GM19043 (cell line): ENCODE data around the gene TRIM7.
"Not testable (repeated sequence)": the region's sequence is repeated elsewhere in the genome, so short reads cannot be mapped to it uniquely, and the experiment has no call there.

Source experiments
- ATAC-seq: cut with Tn5 transposase; IDR thresholded peaks from one replicate; pipeline ENCODE4 v1.9.1; 2021; ENCODE audit warnings: low read depth; ENCODE audit not compliant: unreplicated experiment

The TRIM7 gene

DNA sequence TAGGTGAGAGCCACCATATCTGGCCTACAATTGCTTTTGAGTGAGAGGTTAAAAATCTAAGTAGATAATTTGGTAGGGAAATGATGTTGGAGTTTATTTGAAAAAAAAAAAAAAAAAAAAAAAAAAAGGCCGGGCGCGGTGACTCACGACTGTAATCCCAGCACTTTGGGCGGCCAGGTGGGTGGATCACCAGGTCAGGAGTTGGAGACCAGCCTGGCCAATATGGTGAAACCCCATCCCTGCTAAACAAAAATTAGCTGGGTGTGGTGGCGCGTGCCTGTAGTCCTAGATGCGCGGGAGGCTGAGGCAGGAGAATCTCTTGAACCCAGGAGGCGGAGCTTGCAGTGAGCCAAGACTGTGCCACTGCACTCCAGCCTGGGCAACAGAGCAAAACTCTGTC is 9.3 kb upstream of the TRIM7 start:
- not testable (repeated sequence) for ATAC-seq

DNA sequence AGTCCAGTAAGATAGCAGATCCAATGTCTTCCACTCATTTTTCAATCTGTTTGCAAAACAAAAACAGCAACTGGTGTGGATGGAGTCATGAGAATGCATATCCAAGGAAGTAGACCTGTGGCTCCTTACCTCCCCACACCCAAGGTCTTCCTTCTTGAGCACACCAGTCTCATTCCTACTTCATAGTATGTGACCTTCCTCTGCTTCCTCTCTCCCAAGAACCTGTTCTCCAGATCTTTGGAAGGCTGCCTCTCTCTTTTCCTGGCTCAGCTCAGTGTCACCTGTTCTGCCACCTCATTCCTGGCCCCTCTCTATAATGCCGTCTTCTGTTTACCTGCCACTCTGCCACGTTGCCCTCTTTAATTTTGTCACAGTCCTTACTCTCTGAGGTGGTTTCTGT is 7.9 kb upstream of the TRIM7 start:
- no peak for ATAC-seq

GRCh38 chr5:181212080-181212479 is 7.1 kb upstream of the TRIM7 start:
- no peak for ATAC-seq

DNA sequence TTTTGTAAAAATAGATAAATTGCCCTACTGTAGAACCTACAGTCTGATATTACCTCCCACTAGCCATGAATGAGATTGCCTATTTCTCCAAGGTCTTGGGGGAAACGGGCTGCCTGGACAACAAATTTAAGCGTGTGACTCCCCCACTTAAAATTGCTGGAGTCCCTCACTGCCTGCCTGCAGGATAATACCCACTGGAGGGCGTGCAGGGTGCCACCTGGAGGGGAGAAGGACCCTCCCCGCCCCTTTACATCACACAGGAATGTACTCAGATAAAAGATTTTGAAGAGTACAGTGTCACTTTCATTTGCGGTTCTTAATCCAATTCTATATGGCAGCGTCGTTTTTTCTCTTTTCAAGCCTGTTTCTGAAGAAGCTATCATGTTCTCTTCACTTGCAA is 6.2 kb upstream of the TRIM7 start:
- no peak for ATAC-seq

- not testable (repeated sequence) for ATAC-seq
These were observed 5.7 kb upstream of the TRIM7 start for GRCh38 chr5:181210698-181211097.

- ATAC-seq = not testable (repeated sequence)
These were observed 5.2 kb upstream of the TRIM7 start for GRCh38 chr5:181210148-181210547.

DNA sequence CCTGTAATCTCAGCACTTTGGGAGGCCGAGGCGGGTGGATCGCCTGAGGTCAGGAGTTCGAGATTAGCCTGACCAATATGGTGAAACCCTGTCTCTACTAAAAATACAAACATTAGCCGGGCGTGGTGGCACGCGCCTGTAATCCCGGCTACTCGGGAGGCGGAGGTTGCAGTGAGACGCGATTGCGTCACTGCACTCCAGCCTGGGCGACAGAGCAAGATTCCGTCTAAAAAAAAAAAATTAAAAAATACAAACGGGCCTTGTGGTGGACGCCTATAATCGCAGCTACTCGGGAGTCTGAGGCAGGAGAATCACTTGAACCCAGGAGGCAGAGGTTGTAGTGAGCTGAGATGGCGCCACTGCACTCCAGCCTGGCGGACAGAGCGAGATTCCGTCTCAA is 4.0 kb upstream of the TRIM7 start:
- ATAC-seq = not testable (repeated sequence)

- ATAC-seq = no peak
These were observed 2.9 kb upstream of the TRIM7 start for GRCh38 chr5:181207960-181208253.

- ATAC-seq = no peak
These were observed 2.4 kb upstream of the TRIM7 start for GRCh38 chr5:181207214-181207959.

DNA sequence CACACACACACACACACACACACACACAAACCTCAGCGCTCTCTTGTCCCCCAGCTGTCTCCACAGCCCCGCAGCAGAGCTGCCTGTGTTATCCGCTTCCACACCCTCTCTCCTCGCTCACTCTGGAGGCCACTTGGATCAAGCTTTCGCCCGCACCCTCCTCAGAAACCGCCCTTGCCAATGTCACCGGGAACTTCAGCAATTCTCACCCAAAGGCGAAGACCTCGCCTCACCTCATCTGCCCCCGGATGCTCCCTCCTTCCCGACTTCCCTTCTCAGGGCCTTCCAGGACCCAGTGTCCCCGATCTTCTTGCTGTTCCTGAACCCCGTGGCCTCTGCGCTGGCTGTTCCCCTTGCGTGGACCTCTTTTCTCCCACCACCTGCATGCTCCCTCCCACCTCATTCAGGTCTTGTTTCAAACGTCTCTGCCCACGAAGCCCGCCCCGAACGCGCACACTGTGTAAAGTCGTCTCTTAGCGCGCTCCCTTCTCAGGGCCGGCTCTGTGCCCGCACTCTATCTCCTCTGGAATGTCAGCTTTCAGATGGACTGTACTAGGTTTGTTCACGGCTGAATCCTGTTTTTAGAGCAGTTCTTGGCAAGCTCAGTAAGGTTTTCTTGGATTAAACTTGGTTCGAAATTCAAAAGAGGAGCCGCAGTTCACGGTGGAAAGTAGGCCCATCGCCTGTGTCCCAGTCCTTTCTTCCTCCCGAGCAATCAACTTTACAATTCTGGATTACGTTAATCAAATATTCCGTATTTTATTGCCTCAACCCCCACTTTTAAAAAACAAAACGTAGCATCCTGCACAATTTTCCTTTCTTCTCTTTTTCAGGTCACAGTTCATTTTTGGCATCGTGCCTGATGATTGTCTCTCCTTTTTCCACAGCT is 1.0 kb upstream of the TRIM7 start:
- ATAC-seq = no peak

GRCh38 chr5:181204113-181204825 is 727 bp downstream of the TRIM7 start:
- no peak for ATAC-seq

- ATAC-seq = no peak
These were observed 1.3 kb downstream of the TRIM7 start for GRCh38 chr5:181203777-181204112.

DNA sequence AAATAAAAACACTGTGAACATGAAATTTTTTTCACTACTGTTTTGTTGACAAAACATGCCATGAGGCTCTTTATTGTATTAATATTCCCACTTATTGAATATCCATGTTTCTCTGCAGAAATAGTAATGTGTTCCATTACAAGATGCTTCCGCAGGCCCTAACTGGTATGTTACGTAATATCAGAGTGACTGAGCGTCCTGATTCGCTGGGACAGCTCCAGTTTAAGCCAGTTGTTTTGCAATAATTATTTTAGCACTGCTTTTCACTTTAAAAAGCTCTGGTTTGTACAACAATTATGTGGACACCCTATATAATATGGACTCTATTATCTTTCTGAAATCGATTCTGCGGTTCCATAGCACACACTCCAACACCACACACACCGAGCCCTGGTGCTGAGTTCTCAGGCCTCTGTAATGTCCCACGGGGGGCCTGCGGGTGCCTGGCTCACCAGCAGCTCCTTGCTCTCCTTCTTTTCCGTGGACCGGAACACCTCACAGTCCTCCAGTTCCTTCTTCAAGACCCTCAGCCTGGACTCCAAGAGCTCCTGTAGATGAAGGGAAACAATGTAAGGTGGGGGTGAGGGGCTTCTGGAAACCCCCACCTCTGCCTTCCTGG is 1.8 kb downstream of the TRIM7 start:
- ATAC-seq = no peak

DNA sequence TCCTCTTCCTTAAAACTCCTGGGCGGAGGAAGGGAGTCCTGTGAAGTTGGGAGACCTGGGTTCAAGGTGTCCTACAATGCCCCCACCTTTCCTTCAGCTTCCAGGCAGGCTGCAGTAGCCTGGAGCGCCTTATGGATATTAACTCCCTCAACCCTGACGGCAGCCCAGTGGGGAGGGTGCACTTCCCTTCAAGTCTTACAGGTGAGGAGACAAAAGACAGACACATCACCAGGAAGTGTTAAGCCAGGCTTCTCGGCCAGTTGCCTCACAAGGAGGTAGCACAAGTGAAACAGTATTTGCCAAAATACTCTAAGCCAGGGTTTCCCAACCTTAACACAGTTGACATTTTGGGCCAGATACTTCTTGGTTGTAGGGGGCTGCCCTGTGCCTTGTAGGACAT is 4.2 kb downstream of the TRIM7 start:
- ATAC-seq = no peak

DNA sequence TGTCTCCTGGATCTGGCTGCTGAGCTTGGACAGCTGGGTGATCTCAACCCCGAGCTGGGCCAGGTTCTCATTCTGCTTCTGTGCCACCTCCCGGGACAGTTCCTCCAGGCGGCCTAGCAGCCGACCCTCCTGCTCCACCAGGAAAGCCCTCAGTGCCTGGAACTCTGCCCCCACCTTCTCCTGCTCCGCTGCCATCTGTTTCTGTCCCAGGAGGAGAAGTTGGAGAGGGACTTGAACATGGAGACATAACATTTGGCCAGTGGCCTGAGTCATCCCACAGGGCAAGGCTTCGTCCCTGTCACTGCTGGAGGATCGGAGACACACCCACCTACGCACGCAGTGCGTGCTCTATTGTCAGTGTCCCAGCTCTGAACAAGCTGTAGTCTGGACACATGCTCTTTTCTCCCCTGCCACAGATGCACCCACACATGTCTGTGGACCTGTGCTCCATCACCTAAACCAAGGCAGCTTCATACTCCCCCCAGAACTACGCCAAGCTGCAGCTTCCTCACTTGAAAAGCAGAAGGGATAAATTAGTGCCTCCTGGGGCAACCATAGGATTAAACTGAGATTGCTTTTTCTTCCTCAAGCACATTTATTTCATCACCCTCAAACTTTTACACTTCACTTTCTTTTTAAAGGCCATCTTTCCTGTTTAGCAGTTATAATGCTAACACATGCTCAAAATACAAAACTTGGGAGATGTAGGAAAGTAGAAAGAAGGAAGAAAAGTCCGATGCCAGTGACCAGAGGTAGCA is 4.9 kb downstream of the TRIM7 start:
- no peak for ATAC-seq

DNA sequence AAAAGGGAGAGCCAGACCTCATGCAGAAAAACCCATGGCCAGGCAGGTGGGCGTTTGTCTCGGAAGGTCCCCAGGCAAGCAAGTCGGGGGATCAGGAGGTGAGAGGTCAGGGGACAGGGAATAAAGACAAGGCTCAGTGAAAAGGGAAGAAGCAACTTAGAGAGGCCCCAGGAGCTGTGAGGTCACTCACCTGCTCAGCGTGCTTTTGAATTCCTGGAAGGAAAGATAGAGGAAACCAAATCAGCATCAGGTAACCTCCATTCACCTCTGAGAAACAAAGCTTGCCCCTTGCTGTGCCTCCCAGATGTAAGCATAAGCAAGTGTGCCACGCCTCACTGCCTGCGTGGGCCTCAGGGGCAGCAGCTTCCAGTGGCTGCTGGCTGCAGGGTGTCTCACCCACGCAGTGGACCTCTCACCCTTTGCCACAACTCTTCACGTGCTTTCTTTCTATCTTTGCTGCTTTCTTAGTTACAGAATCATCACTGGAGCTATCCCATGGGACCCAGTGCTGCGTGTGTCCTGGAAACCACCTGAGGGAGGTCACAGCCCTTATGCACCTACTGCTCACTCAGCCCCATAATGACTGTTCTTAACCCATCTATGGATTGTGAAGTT is 6.0 kb downstream of the TRIM7 start:
- peak; percentile 41 for ATAC-seq

DNA sequence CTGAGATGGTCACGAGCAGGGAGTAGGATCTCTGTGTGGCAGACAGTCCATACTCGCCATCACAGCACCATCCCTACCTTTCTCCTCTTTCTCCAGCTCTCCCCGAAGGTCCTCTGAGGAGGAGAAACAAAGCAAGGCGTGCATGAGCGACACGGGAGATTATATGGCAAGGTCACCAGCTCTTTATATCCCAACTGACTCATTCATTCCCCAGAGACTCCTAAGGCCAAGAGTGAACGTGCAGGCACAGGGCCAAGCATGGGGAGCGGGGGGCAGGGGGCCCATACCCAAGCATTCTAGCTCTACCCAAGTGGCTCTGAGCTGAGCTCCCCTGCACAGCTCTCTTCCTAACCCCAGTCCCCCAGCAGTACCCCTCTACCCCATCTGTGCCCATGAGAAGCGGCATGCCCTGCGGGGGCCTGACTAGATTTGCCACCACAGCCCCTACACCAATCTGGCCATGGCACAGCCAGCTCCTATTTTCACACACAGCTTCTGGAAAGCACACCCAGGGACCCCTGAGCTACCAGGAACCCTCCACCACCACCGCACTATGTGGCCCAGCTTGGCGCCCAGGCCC is 6.8 kb downstream of the TRIM7 start:
- ATAC-seq = no peak

- ATAC-seq = no peak
These were observed 7.6 kb downstream of the TRIM7 start for GRCh38 chr5:181197326-181197951.

- no peak for ATAC-seq
These were observed 9.7 kb downstream of the TRIM7 start for GRCh38 chr5:181195249-181195761.
